Measurements from ENCODE around the gene GPATCH1.

GPATCH1 gene

GRCh38 chr19:33102893-33103292 lies 21.9 kb downstream of the GPATCH1 start:
- no peak for TF ChIP-seq EZH2phosphoT487 (IDR thresholded peaks at IDR 0.05; ENCODE audit: borderline replicate concordance)
- no peak for TF ChIP-seq CTCF (conservative IDR thresholded peaks at IDR 0.05; ENCODE audit: low read length)
- Histone ChIP-seq H3K4me3 (ENCODE audit: low read length, poor library complexity, severe bottlenecking) (no peak overlapping the region), H3K9me3 (ENCODE audit: insufficient read depth, low read depth, low read length) (no peaks in the 10 kb centered on the region), H3K9ac (ENCODE audit: low read depth, low read length, poor library complexity, severe bottlenecking) (no peak overlapping the region), H3K27me3 (ENCODE audit: insufficient read depth, low read length, poor library complexity, severe bottlenecking) (no peaks in the 10 kb centered on the region), H3K79me2 (ENCODE audit: insufficient read depth, low read length) (no peaks in the 10 kb centered on the region), H3K4me2 (ENCODE audit: low read depth, low read length, poor library complexity, severe bottlenecking) (no peak overlapping the region), H3K4me1 (ENCODE audit: insufficient read depth, low read length, poor library complexity, severe bottlenecking) (no peaks in the 10 kb centered on the region), H3K9me2 (replicated peaks; ENCODE audit: low read depth, low read length) (no peaks in the 10 kb centered on the region), H3F3A (ENCODE audit: low read depth) (no peaks in the 10 kb centered on the region), H4K20me1 (ENCODE audit: insufficient read depth, low read length, poor library complexity, severe bottlenecking) (no peaks in the 10 kb centered on the region), H3K36me3 (ENCODE audit: insufficient read depth, low read length) (peaks cover 21% of the 10 kb centered on the region; the same call in 1 of the 2 replicates), H2AFZ (ENCODE audit: low read length) (no peak overlapping the region)

- H3K79me2 ChIP-seq (ENCODE audit: insufficient read depth, low read length), result no peaks in the 10 kb centered on the region
- H3K4me2 ChIP-seq (ENCODE audit: low read depth, low read length, poor library complexity, severe bottlenecking), result no peak overlapping the region
- H3F3A ChIP-seq (ENCODE audit: low read depth), result no peaks in the 10 kb centered on the region
- no peak overlapping the region for H3K9ac ChIP-seq (ENCODE audit: low read depth, low read length, poor library complexity, severe bottlenecking)
- H2AFZ ChIP-seq (ENCODE audit: low read length), result no peak overlapping the region
- H4K20me1 ChIP-seq (ENCODE audit: insufficient read depth, low read length, poor library complexity, severe bottlenecking), result no peaks in the 10 kb centered on the region
- H3K9me3 ChIP-seq (ENCODE audit: insufficient read depth, low read depth, low read length), result no peaks in the 10 kb centered on the region
- no peaks in the 10 kb centered on the region for H3K4me1 ChIP-seq (ENCODE audit: insufficient read depth, low read length, poor library complexity, severe bottlenecking)
- H3K27me3 ChIP-seq (ENCODE audit: insufficient read depth, low read length, poor library complexity, severe bottlenecking), result no peaks in the 10 kb centered on the region
- peaks cover 28% of the 10 kb centered on the region; the same call in 1 of the 2 replicates for H3K36me3 ChIP-seq (ENCODE audit: insufficient read depth, low read length)
- no peaks in the 10 kb centered on the region for H3K9me2 ChIP-seq (replicated peaks; ENCODE audit: low read depth, low read length)
- no peak overlapping the region for H3K4me3 ChIP-seq (ENCODE audit: low read length, poor library complexity, severe bottlenecking)
- TF ChIP-seq CTCF (conservative IDR thresholded peaks at IDR 0.05; ENCODE audit: low read length), result no peak
- TF ChIP-seq EZH2phosphoT487 (IDR thresholded peaks at IDR 0.05; ENCODE audit: borderline replicate concordance), result no peak
Observed at GRCh38 chr19:33108161-33108560, 27.2 kb downstream of the GPATCH1 start.

GRCh38 chr19:33110137-33110910 lies 29.3 kb downstream of the GPATCH1 start:
- Histone ChIP-seq H2AFZ (ENCODE audit: low read length) (no peak overlapping the region), H3K9ac (ENCODE audit: low read depth, low read length, poor library complexity, severe bottlenecking) (no peak overlapping the region), H3K9me3 (ENCODE audit: insufficient read depth, low read depth, low read length) (no peaks in the 10 kb centered on the region), H3F3A (ENCODE audit: low read depth) (no peaks in the 10 kb centered on the region), H3K4me3 (ENCODE audit: low read length, poor library complexity, severe bottlenecking) (no peak overlapping the region), H3K27me3 (ENCODE audit: insufficient read depth, low read length, poor library complexity, severe bottlenecking) (no peaks in the 10 kb centered on the region), H3K4me2 (ENCODE audit: low read depth, low read length, poor library complexity, severe bottlenecking) (no peak overlapping the region), H3K79me2 (ENCODE audit: insufficient read depth, low read length) (no peaks in the 10 kb centered on the region), H3K4me1 (ENCODE audit: insufficient read depth, low read length, poor library complexity, severe bottlenecking) (no peaks in the 10 kb centered on the region), H3K9me2 (replicated peaks; ENCODE audit: low read depth, low read length) (no peaks in the 10 kb centered on the region), H3K36me3 (ENCODE audit: insufficient read depth, low read length) (peaks cover 36% of the 10 kb centered on the region; the same call in 1 of the 2 replicates), H4K20me1 (ENCODE audit: insufficient read depth, low read length, poor library complexity, severe bottlenecking) (no peaks in the 10 kb centered on the region)
- TF ChIP-seq EZH2phosphoT487 (IDR thresholded peaks at IDR 0.05; ENCODE audit: borderline replicate concordance) (no peak), CTCF (conservative IDR thresholded peaks at IDR 0.05; ENCODE audit: low read length) (no peak)

Measured in Loucy (cell line).